SU-DHL-6 (cell line): ENCODE results near the gene TNIK.

Experiments used
- EZH2phosphoT487 ChIP-seq: fragments of 200-600 bp; sonication (generic), shearing (Covaris generic); conservative IDR thresholded peaks from 2 replicates; pipeline ENCODE4 v1.6.1; 2018; ENCODE audit warnings: mild to moderate bottlenecking, antibody characterized with exemption, low read length, moderate library complexity, mixed read lengths
- TF ChIP-seq, protein P1 (sequence below): fragments of 200-600 bp; sonication (generic); IDR thresholded peaks from one replicate; pipeline ENCODE4 v1.5.1; 2017; ENCODE audit warnings: antibody characterized with exemption, mild to moderate bottlenecking, low read length, moderate library complexity; ENCODE audit not compliant: insufficient read depth, poor library complexity, severe bottlenecking

DNA sequence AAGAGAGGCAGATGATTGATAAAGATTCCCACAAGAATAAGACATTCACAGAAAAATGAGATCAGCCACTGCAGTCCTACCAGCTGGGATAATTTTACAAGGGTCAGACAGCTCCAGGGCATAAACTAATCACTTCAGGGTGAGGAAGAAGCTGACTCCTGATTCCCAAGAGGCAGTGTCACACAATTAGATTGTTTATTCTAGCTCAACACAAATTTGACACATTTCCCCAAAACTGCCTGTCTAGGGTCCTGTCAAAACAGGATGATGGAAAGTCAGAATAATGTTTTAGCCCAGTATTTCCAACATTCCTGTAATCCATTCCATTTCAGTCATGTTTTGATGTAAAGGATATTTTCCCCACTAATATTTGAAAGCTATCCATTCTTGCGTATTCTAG is 110.8 kb downstream of the TNIK start:
- TF ChIP-seq, protein P1, sequence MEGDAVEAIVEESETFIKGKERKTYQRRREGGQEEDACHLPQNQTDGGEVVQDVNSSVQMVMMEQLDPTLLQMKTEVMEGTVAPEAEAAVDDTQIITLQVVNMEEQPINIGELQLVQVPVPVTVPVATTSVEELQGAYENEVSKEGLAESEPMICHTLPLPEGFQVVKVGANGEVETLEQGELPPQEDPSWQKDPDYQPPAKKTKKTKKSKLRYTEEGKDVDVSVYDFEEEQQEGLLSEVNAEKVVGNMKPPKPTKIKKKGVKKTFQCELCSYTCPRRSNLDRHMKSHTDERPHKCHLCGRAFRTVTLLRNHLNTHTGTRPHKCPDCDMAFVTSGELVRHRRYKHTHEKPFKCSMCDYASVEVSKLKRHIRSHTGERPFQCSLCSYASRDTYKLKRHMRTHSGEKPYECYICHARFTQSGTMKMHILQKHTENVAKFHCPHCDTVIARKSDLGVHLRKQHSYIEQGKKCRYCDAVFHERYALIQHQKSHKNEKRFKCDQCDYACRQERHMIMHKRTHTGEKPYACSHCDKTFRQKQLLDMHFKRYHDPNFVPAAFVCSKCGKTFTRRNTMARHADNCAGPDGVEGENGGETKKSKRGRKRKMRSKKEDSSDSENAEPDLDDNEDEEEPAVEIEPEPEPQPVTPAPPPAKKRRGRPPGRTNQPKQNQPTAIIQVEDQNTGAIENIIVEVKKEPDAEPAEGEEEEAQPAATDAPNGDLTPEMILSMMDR = no peak
- TF ChIP-seq EZH2phosphoT487 = no peak
